HepG2 (cell line): Measurements from ENCODE around the gene SKP2. TPM values are rescaled to one million over a fixed set of nuclear protein-coding genes. Genes with fewer than 3 reads are reported as not detected.
A peak's percentile ranks its signal among the peaks of the same experiment; 100 is the strongest.

Experiments used
- ATAD3A ChIP-seq: sonication (generic); formaldehyde crosslinking; IDR thresholded peaks from 2 replicates; pipeline ENCODE4 v1.4.0; 2020; ENCODE audit warnings: missing genetic modification reagents
- DMAP1 ChIP-seq: IDR thresholded peaks from 2 replicates; pipeline ENCODE4 v1.6.1; 2016
- E2F2 ChIP-seq: sonication (generic); formaldehyde crosslinking; IDR thresholded peaks from 2 replicates; pipeline ENCODE4 v1.4.0; 2020; ENCODE audit warnings: missing genetic modification reagents, borderline replicate concordance
- HMG20A ChIP-seq: IDR thresholded peaks from 2 replicates; pipeline ENCODE4 v1.6.1; 2016; ENCODE audit warnings: borderline replicate concordance
- HNRNPUL1 ChIP-seq: fragments of 200-400 bp; formaldehyde crosslinking; IDR thresholded peaks from 2 replicates; pipeline ENCODE4 v1.6.1; 2017; ENCODE audit warnings: low read depth, mild to moderate bottlenecking, low read length, moderate library complexity
- MEIS2 ChIP-seq: sonication (generic); formaldehyde crosslinking; IDR thresholded peaks from 2 replicates; pipeline ENCODE4 v1.9.0; 2021; ENCODE audit warnings: mild to moderate bottlenecking, missing genetic modification reagents
- MNT ChIP-seq: fragments of 450-650 bp; IDR thresholded peaks from 2 replicates; pipeline ENCODE4 v1.6.1; 2016
- NAIF1 ChIP-seq: sonication (generic); formaldehyde crosslinking; IDR thresholded peaks from 2 replicates; pipeline ENCODE4 v1.5.0; 2020; ENCODE audit warnings: mild to moderate bottlenecking, missing genetic modification reagents, borderline replicate concordance
- PBX2 ChIP-seq: IDR thresholded peaks from 2 replicates; pipeline ENCODE4 v1.6.1; 2016; ENCODE audit warnings: control low read depth
- PLSCR1 ChIP-seq: sonication (generic); formaldehyde crosslinking; IDR thresholded peaks from 2 replicates; pipeline ENCODE4 v1.5.0; 2020; ENCODE audit warnings: missing genetic modification reagents, mild to moderate bottlenecking, borderline replicate concordance
- POLR2A ChIP-seq, 2 experiments: IDR thresholded peaks; 2 replicates each; pipeline ENCODE4 v1.6.1; 2011; ENCODE audit warnings: low read depth in 2 of 2, low read length in 2 of 2, mild to moderate bottlenecking in 1 of 2, moderate library complexity in 1 of 2; ENCODE audit not compliant: insufficient read depth in 1 of 2
- SIN3B ChIP-seq: fragments of 150-350 bp; IDR thresholded peaks from 2 replicates; pipeline ENCODE4 v1.6.1; 2014; ENCODE audit warnings: low read length
- TAF1 ChIP-seq: sonication (generic); formaldehyde crosslinking; IDR thresholded peaks from 2 replicates; pipeline ENCODE4 v1.4.0; 2020; ENCODE audit warnings: missing genetic modification reagents
- THRA ChIP-seq: sonication (generic); formaldehyde crosslinking; IDR thresholded peaks from 2 replicates; pipeline ENCODE4 v1.4.0; 2020; ENCODE audit warnings: missing genetic modification reagents, borderline replicate concordance
- TOPORS ChIP-seq: sonication (generic); formaldehyde crosslinking; IDR thresholded peaks from 2 replicates; pipeline ENCODE4 v1.8.0; 2023; ENCODE audit warnings: mild to moderate bottlenecking, missing genetic modification reagents
- ZBTB46 ChIP-seq: sonication (generic); formaldehyde crosslinking; IDR thresholded peaks from 2 replicates; pipeline ENCODE4 v1.4.0; 2020; ENCODE audit warnings: mild to moderate bottlenecking, missing genetic modification reagents, borderline replicate concordance
- ZNF331 ChIP-seq: sonication (generic); formaldehyde crosslinking; IDR thresholded peaks from 2 replicates; pipeline ENCODE4 v1.4.0; 2020; ENCODE audit warnings: missing genetic modification reagents
- ZNF350 ChIP-seq: sonication (generic); formaldehyde crosslinking; IDR thresholded peaks from 2 replicates; pipeline ENCODE4 v1.4.0; 2020; ENCODE audit warnings: mild to moderate bottlenecking, low read depth, missing genetic modification reagents, borderline replicate concordance
- ZNF598 ChIP-seq: sonication (generic); formaldehyde crosslinking; IDR thresholded peaks from 2 replicates; pipeline ENCODE4 v1.5.1; 2020; ENCODE audit warnings: mild to moderate bottlenecking, missing genetic modification reagents, borderline replicate concordance
- polyA plus RNA-seq, 8 experiments: library from polyadenylated mRNA; depleted of rRNA in 3 of 8; stranded (reverse) in 7 of 8; unstranded in 1 of 8; fragments of >200 nt; fragmentation: Illumina TruSeq in 4 of 8; extraction: Trizol in 4 of 8; gene quantifications; 2 replicates each; pipeline versions ENCODE4 v1.2.1 to v1.2.3, GENCODE V29; 2011 to 2016; ENCODE audit warnings: low read depth in 4 of 8, missing spikeins in 1 of 8, mixed read lengths in 1 of 8; ENCODE audit not compliant: insufficient read depth in 1 of 8
- total RNA-seq, 5 experiments: library from RNA; depleted of rRNA; stranded (reverse); fragments of >200 nt; fragmentation: Illumina TruSeq; extraction: Trizol; gene quantifications; 2 replicates each; pipeline ENCODE4 v1.2.3, GENCODE V29; 2016; ENCODE audit warnings: low read depth in 1 of 5
- TF ChIP-seq, protein P1 (sequence below): sonication (generic); formaldehyde crosslinking; IDR thresholded peaks from 2 replicates; pipeline ENCODE4 v1.8.0; 2022; ENCODE audit warnings: missing genetic modification reagents, low read depth, mild to moderate bottlenecking, borderline replicate concordance

Gene SKP2
- total and polyA plus RNA-seq, 2 of the 13 experiments (the other 11 are each of a cell fraction or from before 2014, with no cell fraction given) = 29.6 to 84.1 TPM

DNA sequence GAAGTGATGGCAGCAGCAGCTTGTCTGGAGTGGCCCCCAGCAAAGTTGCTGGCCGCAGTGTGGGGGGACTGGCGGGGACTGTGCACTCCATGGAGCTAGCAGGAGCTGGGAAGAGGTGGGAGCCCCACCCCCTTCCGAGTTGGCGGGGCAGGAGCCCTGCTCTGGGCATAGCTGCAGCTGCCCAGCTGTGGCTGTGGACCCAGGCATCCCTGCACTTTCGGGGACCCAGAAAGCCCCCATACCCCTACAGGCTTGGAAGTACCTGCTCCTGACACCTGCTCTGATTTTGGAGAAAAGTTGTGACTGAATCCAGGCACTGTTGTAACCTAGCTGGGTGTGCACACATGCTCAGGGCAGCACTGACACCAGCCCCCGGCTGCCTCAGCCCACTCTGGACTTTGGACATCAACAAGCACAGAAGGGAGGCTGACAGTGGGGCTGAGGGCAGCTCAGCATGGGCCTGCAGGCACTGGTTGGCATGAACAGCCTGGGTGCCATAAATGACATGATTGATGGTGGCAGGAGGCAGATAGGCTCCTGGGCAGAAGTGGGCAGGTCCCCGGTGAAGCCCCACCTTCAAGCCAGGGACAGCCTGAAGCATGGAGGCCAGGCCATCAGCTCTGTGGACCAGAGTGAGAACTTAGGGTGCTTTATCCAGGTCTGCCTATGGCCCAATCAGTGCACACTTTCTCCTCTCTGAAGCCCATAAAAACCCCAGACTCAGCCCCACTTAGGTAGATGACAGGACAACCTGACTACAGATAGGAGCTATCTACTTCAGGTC, 12.8 kb upstream of the SKP2 start (continued):
- TF ChIP-seq PBX2 (CRISPR knock-in tag) (peak; percentile 34; the same call in 1 of the 2 replicates), ZNF598 (CRISPR knock-in tag) (0 out of 2 replicates have a peak, but pooled peaks have one; percentile 75), ZNF331 (0 out of 2 replicates have a peak, but pooled peaks have one; percentile 47), PLSCR1 (CRISPR knock-in tag) (no peak), ATAD3A (CRISPR knock-in tag) (no peak), MNT (peak; percentile 53), TAF1 (CRISPR knock-in tag) (peak; percentile 32; the same call in 1 of the 2 replicates), ZNF350 (CRISPR knock-in tag) (peak; percentile 83), HMG20A (0 out of 2 replicates have a peak, but pooled peaks have one; percentile 12), MEIS2 (CRISPR knock-in tag) (peak; percentile 75; the same call in 1 of the 2 replicates), SIN3B (no peak), E2F2 (CRISPR knock-in tag) (0 out of 2 replicates have a peak, but pooled peaks have one; percentile 25), HNRNPUL1 (no peak), ZBTB46 (CRISPR knock-in tag) (no peak), POLR2A (IDR thresholded peaks at IDR 0.05; ENCODE audit: insufficient read depth in 1 of 2, low read depth in 2 of 2, low read length in 2 of 2) (peak in 1 of 2 experiments; percentile 64; a peak in 2 of 4 replicates), TOPORS (peak; percentile 30; the same call in 1 of the 2 replicates), THRA (peak; percentile 63; the same call in 1 of the 2 replicates), DMAP1 (peak; percentile 77; the same call in 1 of the 2 replicates), NAIF1 (CRISPR knock-in tag) (no peak)
- TF ChIP-seq, protein P1, sequence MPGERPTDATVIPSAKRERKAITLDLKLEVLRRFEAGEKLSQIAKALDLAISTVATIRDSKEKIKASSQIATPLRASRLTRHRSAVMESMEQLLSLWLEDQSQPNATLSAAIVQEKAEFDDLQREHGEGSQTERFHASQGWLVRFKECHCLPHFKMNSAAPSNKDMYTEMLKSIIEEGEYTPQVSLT (CRISPR knock-in tag) = no peak
